Measurements from ENCODE around the gene SSUH2. TPM values are rescaled to one million over a fixed set of nuclear protein-coding genes. Genes with fewer than 3 reads are reported as not detected.

Gene SSUH2
- total RNA-seq, 4 donors from 2014 or later, result 0.32 to 5.1 (median 0.66) TPM; not detected in 1

DNA sequence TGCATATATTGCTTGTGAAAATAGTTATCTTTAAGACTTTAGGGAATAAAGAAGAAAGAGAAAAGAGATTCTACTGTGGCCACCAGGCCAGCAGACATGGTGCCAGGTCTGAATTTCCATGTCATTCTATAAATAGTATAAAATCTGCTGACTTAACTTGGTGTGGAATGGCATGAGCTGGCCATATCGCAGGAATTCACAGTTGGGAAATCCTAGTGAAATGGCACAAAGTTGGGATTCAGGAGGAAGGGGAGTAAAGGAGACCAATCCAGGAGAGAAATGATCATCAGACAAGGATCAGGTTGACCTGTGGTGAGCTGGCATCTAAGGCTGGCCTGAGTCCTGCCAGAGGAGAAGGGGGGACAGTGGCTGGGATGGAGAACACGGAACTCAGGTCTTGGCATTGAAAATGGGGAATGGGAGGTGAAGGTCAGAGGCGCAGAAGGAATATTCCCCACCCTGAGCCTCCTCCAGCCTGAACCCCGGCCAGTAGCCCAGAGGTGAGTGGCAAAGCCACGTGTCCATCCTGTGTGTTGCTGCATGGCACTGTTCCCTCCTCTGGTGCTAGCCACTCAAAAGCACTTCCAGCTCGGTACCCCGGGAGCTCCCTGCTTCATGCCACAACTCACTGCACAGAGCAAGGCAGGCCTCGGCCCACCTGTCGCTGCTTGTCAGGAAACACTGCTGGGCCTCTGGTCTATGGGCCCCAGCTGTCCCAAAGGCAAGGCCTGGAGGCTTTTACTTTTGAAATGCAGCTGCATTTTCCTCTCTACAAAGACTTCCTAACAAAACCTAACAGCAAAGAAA, 51.4 kb downstream of the SSUH2 start:
- Histone ChIP-seq H3K27me3 (no peaks in the 10 kb centered on the region), H3K36me3 (no peaks in the 10 kb centered on the region), H3K4me3 (no peak overlapping the region), H3K27ac (replicated peaks in 1 of 4) (no peak overlapping the region), H3K9me3 (no peaks in the 10 kb centered on the region), H3K4me1 (peaks cover 0 to 7% (median 0%) of the 10 kb centered on the region in 4 donors)
- no peak for DNase-seq (ENCODE audit: extremely low spot score)
- intact Hi-C loops (cut with DNase I), result no loop called here
- TF ChIP-seq POLR2A (IDR thresholded peaks at IDR 0.05; ENCODE audit: low read depth) (no peak), POLR2AphosphoS5 (IDR thresholded peaks at IDR 0.05) (no peak)
- TF ChIP-seq, protein P1, sequence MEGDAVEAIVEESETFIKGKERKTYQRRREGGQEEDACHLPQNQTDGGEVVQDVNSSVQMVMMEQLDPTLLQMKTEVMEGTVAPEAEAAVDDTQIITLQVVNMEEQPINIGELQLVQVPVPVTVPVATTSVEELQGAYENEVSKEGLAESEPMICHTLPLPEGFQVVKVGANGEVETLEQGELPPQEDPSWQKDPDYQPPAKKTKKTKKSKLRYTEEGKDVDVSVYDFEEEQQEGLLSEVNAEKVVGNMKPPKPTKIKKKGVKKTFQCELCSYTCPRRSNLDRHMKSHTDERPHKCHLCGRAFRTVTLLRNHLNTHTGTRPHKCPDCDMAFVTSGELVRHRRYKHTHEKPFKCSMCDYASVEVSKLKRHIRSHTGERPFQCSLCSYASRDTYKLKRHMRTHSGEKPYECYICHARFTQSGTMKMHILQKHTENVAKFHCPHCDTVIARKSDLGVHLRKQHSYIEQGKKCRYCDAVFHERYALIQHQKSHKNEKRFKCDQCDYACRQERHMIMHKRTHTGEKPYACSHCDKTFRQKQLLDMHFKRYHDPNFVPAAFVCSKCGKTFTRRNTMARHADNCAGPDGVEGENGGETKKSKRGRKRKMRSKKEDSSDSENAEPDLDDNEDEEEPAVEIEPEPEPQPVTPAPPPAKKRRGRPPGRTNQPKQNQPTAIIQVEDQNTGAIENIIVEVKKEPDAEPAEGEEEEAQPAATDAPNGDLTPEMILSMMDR (IDR thresholded peaks at IDR 0.05), result no peak
- WGBS, result 84% methylated on average over 7 of the region's 9 CpGs

DNA sequence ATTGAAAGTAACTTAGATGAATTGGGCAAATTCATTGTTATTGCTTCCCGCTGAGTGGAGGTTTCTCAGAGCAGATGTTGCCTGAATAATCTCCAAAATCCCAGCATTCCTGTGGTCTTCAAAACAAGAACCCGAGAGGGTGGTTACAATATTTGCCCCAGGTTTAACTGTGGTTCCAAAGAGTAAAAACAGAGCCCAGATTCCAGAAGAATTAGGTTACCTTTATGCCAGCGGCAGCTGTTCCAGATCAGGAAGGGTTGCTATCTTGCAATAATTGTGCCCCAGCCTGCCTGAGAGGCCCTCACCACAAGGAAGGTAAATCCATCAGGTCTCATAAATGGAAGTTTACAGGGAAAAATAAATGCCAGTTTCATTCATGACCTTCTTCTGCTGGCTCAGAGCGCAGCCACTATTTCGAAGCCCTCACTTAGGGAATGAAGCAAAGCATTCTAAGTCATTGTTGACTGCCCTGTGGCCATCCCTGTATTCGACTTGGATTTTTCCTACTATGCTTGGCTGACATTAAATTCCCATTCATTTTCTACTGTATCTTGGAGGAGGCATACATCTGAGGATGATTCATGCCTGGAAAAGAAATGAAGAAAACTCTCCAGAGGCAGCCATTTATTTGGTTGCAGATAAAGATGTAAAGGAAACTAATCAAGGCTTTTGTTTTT, 54.6 kb downstream of the SSUH2 start:
- H3K4me3 ChIP-seq, result no peak overlapping the region
- H3K4me1 ChIP-seq, result peaks cover 0 to under 1% (median 0%) of the 10 kb centered on the region in 4 donors
- no peak for TF ChIP-seq EP300 (IDR thresholded peaks at IDR 0.05)
- no peak for TF ChIP-seq POLR2AphosphoS5 (IDR thresholded peaks at IDR 0.05)
- no peak for TF ChIP-seq POLR2A (IDR thresholded peaks at IDR 0.05; ENCODE audit: low read depth)
- TF ChIP-seq, protein P1 (IDR thresholded peaks at IDR 0.05), result no peak
- no peak overlapping the region for H3K27ac ChIP-seq (replicated peaks in 1 of 4)
- intact Hi-C loops (cut with DNase I), result no loop called here
- no peaks in the 10 kb centered on the region for H3K27me3 ChIP-seq
- DNase-seq (ENCODE audit: extremely low spot score), result no peak
- H3K9me3 ChIP-seq, result no peaks in the 10 kb centered on the region
- H3K36me3 ChIP-seq, result no peaks in the 10 kb centered on the region
- 69% methylated on average over 6 of the region's 6 CpGs for WGBS

DNA sequence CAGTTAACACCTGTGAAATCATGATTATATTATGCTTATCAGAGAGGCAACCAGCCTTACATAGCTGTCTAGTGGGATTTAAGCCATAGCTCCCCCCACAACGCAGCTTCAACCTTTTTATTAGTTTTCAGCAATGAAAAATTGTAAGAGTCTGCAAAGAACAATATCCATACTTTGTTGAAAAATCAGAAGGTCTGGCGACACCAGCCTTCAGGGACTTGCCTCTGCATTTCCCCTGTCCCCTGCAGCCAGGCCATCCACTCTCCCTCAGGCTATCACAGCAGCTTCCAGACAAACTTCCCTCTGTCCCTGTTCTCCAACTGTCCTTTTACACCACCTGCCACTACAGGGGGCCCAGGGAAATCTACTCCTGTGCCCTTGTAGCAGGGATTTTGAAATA, 59.9 kb downstream of the SSUH2 start:
- Histone ChIP-seq H3K36me3 (no peaks in the 10 kb centered on the region), H3K4me3 (no peak overlapping the region), H3K27ac (replicated peaks in 1 of 4) (no peak overlapping the region), H3K27me3 (no peaks in the 10 kb centered on the region), H3K4me1 (no peaks in the 10 kb centered on the region), H3K9me3 (no peaks in the 10 kb centered on the region)
- no peak for DNase-seq (ENCODE audit: extremely low spot score)
- no peak for TF ChIP-seq POLR2A (IDR thresholded peaks at IDR 0.05; ENCODE audit: low read depth)
- TF ChIP-seq, protein P1 (IDR thresholded peaks at IDR 0.05), result no peak
- 96% methylated on average over 2 of the region's 2 CpGs for WGBS
- intact Hi-C loops (cut with DNase I), result no loop called here

DNA sequence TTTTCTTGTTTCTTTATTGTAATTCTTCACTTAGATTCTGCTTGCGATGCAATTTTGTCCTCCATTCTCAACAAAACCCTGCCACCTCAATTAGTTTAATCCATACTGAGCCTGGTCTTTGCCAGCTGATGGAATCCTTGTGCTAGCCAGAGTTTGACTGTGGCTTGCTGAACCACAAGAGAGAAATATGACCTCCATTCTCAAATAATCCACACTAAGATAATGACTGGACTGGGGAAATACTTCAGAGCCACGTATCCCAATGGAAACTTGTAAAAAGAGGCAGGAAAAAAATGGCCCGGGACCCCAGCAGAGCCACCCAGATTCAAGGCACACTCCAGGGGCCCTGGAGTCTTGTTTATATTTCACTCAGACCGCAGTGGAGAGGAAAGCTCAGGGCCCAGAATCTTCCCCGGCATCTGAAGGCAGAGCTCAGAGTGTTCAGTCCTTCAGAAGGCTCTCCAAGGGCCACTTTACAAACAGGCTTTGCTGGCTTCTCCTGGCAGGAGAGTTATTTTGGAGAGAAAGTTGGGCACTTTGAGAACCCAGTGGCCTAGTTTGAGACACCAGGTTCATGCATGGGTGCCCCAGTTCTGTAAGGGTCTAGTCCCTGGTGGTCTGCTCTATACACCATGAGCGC, 62.7 kb downstream of the SSUH2 start:
- H3K4me1 ChIP-seq, result no peaks in the 10 kb centered on the region
- 94% methylated on average over 6 of the region's 6 CpGs for WGBS
- H3K27me3 ChIP-seq, result no peaks in the 10 kb centered on the region
- TF ChIP-seq EP300 (IDR thresholded peaks at IDR 0.05) (no peak), POLR2AphosphoS5 (IDR thresholded peaks at IDR 0.05) (no peak), POLR2A (IDR thresholded peaks at IDR 0.05; ENCODE audit: low read depth) (no peak)
- TF ChIP-seq, protein P1 (IDR thresholded peaks at IDR 0.05), result no peak
- H3K9me3 ChIP-seq, result no peaks in the 10 kb centered on the region
- H3K27ac ChIP-seq (replicated peaks in 1 of 4), result no peak overlapping the region
- H3K36me3 ChIP-seq, result peaks cover 0 to 8% (median 0%) of the 10 kb centered on the region in 4 donors
- H3K4me3 ChIP-seq, result no peak overlapping the region
- intact Hi-C loops (cut with DNase I), result no loop called here
- DNase-seq (ENCODE audit: extremely low spot score), result no peak

All from esophagus muscularis mucosa (tissue), 4 donors.